ENCODE data around the gene ENG.

DNA sequence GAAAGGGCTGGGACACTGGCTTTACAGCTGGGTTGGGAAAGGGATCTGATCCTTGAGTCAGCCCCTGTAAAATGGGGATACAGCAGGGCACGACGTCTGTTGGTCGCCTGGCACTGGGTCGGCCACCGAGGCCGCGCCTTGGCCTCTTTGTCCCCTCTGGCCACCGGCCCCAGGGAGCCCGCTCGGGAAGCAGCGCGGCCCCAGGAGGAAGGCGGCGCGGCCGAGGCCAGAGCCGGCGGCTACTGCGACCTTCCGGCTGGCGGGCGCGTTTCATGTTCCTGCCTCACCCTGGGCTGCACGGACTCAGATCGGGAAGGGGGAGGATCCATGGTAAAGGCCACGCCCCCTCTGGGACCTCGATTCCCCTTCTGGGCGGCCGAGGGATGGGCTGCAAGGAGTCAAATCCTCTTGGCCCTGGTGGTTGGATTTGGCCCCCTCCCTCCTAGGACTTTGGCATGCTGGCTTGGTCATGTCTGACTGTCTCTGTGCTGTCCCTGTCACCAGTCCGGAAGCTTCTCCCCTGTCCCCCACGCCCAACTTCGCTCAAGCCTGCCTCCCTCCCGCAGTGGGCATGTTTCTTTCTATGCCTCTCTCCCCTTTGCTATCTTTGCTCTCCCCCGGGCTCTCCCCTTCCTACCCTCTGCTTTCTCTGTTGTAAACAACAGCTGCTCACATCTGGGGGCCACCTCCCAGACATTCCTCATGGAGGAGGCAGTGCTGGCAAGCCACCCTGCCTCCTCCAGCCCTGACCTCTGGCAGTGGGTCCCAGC lies 26.0 kb downstream of the ENG start:
- TF ChIP-seq, protein P1, sequence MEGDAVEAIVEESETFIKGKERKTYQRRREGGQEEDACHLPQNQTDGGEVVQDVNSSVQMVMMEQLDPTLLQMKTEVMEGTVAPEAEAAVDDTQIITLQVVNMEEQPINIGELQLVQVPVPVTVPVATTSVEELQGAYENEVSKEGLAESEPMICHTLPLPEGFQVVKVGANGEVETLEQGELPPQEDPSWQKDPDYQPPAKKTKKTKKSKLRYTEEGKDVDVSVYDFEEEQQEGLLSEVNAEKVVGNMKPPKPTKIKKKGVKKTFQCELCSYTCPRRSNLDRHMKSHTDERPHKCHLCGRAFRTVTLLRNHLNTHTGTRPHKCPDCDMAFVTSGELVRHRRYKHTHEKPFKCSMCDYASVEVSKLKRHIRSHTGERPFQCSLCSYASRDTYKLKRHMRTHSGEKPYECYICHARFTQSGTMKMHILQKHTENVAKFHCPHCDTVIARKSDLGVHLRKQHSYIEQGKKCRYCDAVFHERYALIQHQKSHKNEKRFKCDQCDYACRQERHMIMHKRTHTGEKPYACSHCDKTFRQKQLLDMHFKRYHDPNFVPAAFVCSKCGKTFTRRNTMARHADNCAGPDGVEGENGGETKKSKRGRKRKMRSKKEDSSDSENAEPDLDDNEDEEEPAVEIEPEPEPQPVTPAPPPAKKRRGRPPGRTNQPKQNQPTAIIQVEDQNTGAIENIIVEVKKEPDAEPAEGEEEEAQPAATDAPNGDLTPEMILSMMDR (IDR thresholded peaks at IDR 0.05), result no peak
- TF ChIP-seq POLR2AphosphoS5 (IDR thresholded peaks at IDR 0.05; ENCODE audit: insufficient read depth in 1 of 2, low read depth in 1 of 2) (peak in 1 of 2 donors; percentile 90), POLR2A (IDR thresholded peaks at IDR 0.05) (peak in 1 of 2 donors; percentile 67)
